ENCODE data around the gene UBE2Z.

Gene UBE2Z

DNA sequence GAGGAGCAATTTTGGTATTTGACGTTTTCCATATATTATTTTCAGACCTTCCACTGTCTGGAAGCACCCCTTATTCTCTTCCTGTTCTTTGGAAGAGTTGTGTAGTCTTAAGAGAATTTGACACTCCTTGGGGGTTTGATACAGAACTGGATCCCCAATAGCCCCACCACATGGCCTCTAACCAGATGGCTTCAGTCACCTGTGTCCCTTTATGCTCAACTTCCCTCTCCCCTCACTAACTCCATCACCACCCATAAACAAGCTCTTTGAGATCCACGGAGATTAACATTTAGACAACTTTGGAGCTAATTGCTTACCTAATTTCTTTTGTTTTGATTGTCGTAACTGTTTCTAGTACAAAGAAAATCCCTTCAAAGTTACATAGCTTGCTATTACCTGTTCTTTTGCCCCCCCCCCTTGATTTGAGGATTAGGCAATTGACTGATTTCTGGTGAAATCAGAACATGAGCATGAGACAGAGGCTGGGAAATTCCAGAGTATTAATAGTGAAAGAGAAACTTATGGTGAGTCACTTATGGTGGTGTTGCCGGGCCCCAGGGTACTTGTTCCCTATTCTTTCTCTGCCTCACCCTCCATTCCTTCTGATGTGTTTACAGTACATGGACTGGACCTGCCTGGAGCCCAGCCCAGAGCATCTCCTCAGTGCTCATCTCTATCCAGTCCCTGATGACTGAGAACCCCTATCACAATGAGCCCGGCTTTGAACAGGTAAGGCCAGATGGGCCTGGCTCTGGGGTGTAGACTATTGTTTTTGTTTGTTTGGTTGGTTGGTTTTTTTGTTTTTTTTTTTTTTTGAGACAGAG lies 7.5 kb downstream of the UBE2Z start:
- no peak overlapping the region; the same call in 1 of the 2 replicates for H3K27ac ChIP-seq
- no peaks in the 10 kb centered on the region for H3K27me3 ChIP-seq (ENCODE audit: insufficient read depth, low read depth, severe bottlenecking)
- DNase-seq: no peak
- no peak overlapping the region for H3K4me3 ChIP-seq (ENCODE audit: low read depth, low read length)
- peaks cover 88% of the 10 kb centered on the region for H3K36me3 ChIP-seq
- H3K9me3 ChIP-seq (ENCODE audit: severe bottlenecking): no peaks in the 10 kb centered on the region
- TF ChIP-seq, protein P1, sequence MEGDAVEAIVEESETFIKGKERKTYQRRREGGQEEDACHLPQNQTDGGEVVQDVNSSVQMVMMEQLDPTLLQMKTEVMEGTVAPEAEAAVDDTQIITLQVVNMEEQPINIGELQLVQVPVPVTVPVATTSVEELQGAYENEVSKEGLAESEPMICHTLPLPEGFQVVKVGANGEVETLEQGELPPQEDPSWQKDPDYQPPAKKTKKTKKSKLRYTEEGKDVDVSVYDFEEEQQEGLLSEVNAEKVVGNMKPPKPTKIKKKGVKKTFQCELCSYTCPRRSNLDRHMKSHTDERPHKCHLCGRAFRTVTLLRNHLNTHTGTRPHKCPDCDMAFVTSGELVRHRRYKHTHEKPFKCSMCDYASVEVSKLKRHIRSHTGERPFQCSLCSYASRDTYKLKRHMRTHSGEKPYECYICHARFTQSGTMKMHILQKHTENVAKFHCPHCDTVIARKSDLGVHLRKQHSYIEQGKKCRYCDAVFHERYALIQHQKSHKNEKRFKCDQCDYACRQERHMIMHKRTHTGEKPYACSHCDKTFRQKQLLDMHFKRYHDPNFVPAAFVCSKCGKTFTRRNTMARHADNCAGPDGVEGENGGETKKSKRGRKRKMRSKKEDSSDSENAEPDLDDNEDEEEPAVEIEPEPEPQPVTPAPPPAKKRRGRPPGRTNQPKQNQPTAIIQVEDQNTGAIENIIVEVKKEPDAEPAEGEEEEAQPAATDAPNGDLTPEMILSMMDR (IDR thresholded peaks at IDR 0.05; ENCODE audit: low read depth, low read length): no peak

DNA sequence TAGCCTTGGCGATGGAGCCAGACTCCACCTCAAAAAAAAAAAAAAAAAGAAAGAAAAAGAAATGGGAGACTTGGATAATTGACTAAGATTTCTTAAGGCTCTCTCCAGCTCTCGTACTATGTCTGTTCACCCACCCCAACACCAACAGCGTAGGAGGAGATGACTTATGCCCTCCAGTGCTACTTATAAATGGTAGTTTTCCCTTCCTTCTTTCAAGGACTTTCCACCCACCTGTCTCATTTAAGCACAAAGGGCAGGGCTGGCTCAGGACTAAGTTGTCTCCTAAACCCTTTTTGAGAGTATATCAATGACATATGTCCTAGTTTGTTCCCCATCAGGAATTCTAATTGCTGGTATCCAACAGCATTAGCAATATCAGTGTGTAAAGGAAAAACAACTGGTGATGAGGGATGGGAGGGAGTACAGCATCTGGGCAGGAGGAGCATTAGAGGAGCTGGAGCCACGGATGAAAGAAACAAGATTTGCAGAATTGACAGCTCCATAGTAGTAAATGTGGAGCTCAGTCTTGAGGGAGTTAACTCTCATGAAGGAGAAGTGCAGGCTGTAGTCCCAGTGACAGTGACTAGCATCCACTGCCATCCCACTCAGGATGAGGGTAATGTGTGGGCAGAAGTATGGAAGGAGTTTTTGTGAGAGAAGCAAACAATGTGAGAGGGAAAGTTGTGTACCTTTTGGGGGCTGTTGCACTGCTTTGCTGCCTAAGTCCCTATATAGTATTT lies 17.2 kb downstream of the UBE2Z start:
- Histone ChIP-seq H3K27me3 (ENCODE audit: insufficient read depth, low read depth, severe bottlenecking) (no peaks in the 10 kb centered on the region), H3K27ac (no peak overlapping the region; the same call in 1 of the 2 replicates), H3K36me3 (peaks cover 96% of the 10 kb centered on the region), H3K4me3 (ENCODE audit: low read depth, low read length) (no peak overlapping the region), H3K9me3 (ENCODE audit: severe bottlenecking) (no peaks in the 10 kb centered on the region)
- DNase-seq: no peak
- TF ChIP-seq, protein P1 (IDR thresholded peaks at IDR 0.05; ENCODE audit: low read depth, low read length): no peak

DNA sequence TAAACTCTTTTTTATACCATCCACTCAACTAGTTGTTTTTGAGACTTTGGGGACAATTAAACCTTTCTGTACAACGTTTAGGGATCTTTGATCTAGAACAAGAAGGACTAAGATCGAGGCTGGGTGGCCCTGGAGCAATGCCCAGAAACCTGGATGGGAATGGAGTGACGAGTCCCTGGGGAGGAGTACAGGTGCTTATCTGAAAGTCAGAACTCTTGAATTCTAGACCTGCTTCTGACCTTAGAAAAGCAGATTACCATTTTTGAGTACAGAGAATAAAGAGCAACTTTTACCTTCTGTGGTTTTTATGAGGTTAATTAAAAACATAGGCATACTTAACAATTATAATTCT lies 17.8 kb downstream of the UBE2Z start:
- peaks cover 96% of the 10 kb centered on the region for H3K36me3 ChIP-seq
- TF ChIP-seq, protein P1 (IDR thresholded peaks at IDR 0.05; ENCODE audit: low read depth, low read length): no peak
- no peak overlapping the region for H3K4me3 ChIP-seq (ENCODE audit: low read depth, low read length)
- H3K27me3 ChIP-seq (ENCODE audit: insufficient read depth, low read depth, severe bottlenecking): no peaks in the 10 kb centered on the region
- H3K9me3 ChIP-seq (ENCODE audit: severe bottlenecking): no peaks in the 10 kb centered on the region
- no peak for DNase-seq
- no peak overlapping the region for H3K27ac ChIP-seq

DNA sequence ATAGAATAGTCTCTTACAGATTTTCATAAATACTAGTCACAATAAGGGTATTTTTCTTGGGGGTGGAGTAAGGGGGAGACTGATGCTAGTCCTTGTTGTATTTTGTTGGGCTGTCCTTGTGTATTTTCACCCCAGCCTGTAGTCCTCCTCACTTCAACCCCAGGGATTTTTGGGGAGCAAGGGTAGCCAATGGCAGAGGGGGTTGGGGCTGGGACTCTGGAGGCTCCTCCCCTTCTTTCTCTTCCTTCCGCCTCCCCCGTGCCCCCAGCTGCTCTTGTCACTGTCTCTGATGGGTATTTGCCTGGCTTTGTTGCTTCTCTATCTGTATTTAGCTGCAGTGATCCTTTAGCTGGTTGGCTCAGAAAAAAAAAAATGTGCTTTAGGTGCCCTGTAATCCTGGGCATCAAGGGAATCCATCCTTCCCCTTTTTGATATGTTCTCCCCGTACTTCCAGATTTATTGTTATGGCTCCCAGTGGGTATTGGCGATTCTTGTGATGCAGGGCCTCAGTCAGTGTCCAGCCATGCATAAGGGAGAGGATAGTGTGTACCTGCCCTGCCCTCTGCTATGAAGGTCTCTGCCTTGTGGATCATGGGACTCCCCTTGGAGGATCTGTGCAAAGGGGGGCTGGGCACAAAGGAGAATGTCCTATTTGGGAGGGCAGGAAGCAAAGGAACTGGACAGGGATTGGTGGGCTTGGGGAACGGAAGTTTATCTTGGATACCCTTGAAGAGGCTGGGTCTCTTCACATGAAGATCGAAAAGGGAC lies 20.0 kb downstream of the UBE2Z start:
- no peak for DNase-seq
- Histone ChIP-seq H3K4me3 (ENCODE audit: low read depth, low read length) (no peak overlapping the region), H3K27me3 (ENCODE audit: insufficient read depth, low read depth, severe bottlenecking) (no peaks in the 10 kb centered on the region), H3K27ac (no peak overlapping the region), H3K36me3 (peaks cover 96% of the 10 kb centered on the region), H3K9me3 (ENCODE audit: severe bottlenecking) (no peaks in the 10 kb centered on the region)
- TF ChIP-seq, protein P1 (IDR thresholded peaks at IDR 0.05; ENCODE audit: low read depth, low read length): no peak

DNA sequence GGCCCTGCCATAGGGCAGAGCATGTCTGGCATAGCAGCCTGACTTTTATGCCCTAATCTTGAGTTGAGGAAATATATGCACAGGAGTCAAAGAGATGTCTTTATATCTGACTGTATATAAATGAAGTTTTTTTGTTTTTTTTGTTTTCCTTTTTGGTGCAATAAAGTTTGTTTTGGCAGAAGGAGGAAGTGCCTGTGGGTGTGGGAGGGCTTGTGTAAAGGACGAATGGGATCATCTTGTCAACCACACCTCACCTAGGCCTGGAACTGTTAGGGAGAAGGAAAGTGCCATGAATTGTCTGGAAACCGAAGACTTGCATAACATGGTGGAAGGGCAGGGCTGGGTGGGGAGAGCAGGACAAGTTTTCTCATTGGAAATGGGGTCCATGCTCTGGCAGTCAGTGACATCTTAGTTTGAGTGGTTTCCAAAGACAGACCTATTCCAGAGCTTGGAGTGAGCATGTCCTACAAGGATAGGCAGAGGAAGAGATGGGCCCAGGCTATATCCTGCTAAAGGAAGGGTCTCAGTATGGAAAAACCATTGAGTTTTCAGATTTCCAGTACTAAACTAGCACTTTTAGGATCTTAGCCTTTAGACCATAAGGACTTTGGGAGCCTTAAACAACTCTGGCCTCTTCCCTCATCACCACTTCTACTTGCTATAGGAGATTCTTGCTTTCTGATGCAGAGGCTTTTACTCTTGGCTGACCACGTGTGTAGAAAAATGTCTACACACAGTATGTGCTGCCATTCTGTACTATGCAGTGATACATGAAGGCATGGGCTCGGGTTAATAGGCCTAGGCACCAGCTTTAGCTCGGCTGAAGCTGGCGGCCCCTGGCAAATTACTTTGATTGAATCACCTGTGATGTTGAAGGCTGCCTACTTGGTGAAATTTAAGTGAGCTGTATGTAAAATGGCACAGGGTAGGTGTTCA lies 20.9 kb downstream of the UBE2Z start:
- TF ChIP-seq, protein P1 (IDR thresholded peaks at IDR 0.05; ENCODE audit: low read depth, low read length): no peak
- Histone ChIP-seq H3K36me3 (peaks cover 97% of the 10 kb centered on the region), H3K27ac (no peak overlapping the region; the same call in 1 of the 2 replicates), H3K4me3 (ENCODE audit: low read depth, low read length) (no peak overlapping the region), H3K27me3 (ENCODE audit: insufficient read depth, low read depth, severe bottlenecking) (no peaks in the 10 kb centered on the region), H3K9me3 (ENCODE audit: severe bottlenecking) (no peaks in the 10 kb centered on the region)
- no peak for DNase-seq
